GM19240 (cell line): ENCODE results near the gene GRIP1.

Experiments
- DNase-seq: peaks from one replicate; pipeline ENCODE4 v3.0.0; 2011; ENCODE audit warnings: low spot score; ENCODE audit not compliant: insufficient read length

GRIP1 gene

DNA sequence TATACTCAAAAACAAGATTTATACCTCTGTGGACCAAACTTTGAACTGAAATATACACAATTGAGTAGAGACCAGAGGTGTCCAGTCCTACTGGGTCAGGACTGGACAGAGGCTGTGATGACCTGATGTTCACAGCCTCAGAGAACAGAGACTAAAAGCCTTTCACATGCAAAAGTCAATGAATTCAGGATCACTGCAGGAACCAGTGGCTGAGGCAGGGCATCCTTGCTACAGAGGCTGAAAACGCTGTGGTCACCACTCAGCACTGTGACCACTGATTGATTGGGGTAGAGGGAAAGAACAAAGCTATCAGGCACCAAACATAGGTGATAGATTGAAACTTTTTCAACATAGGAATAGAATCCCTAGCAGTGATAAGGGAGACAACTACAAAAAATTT, 25.1 kb downstream of the GRIP1 start:
- DNase-seq: no peak

DNA sequence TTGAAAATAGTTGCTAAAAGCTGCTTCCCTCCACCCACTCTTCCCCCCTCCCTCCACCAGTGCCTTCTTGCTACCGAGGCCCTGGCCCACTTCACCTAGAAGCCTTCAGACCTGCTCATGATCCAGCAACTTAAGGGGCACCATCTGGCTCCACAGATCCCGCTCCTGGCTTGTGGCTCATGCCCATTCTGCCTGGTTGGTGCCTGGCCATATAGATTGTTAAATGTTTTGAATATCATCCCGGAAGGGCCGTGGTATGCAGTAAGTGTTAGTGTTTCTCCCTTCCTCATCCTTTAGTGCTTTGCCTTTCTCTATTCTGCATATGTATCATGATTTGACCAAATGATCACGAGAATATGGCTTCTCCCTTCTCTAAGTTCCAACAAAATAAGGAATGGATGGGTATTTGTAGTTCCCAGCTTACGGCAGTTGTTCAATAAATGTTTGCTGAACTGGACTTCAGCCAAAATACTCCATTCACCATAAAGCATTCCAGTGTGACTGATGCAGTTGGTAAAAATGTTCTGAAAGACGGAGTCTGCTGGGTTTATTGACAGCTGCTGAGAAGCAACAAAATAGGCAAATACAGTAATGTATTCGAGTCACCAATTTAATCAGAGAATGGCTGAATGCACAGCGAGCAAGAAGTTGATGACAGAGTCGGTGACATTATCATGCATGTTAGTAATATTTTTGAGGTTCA, 30.7 kb downstream of the GRIP1 start:
- DNase-seq: no peak

DNA sequence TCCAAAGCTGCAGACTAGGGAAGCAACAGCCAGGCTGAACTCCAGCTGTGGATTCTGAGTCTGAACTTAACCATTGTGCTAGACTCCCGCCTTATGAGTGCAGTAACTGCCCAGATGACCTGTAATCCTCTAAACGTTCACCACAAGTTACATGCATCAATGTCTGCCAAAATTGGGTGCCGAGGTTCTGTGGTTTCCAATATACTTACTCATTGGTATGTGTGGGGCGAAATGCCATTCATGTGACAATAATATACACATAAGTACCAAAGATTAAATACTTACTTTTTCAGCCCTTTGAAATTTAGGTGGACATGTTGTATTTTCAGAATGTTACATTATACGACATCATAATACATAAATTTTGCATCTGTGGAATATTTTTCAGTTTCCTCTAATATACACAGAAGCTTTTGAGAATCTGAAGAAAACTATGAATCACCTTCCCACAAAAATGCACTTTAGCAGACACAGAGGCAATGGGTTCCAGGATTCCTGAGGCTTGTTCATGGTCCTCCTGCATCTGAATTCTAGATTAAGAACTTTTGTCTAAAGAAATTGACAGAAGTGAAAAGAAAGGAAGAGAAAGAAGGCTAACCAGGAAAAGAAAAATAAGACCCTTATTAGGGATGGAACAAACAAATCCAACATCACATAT, 31.7 kb downstream of the GRIP1 start:
- DNase-seq: no peak

DNA sequence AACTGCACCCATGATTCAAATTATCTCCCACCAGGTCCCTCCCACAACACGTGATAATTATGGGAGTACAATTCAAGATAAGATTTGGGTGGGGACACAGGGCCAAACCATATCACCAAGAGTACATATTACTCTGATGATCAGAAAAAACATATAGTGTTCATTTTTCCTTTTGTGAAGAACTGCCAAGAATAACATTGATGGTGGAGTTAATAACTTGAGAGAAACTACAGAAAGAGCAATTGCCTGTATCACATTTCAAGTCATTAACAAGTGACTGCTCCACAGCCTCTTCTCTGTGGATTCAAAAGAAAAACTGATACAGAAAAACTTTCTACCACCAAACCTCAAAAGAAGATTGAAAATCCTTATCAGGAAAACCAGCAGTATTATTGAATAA, 34.7 kb downstream of the GRIP1 start:
- no peak for DNase-seq

DNA sequence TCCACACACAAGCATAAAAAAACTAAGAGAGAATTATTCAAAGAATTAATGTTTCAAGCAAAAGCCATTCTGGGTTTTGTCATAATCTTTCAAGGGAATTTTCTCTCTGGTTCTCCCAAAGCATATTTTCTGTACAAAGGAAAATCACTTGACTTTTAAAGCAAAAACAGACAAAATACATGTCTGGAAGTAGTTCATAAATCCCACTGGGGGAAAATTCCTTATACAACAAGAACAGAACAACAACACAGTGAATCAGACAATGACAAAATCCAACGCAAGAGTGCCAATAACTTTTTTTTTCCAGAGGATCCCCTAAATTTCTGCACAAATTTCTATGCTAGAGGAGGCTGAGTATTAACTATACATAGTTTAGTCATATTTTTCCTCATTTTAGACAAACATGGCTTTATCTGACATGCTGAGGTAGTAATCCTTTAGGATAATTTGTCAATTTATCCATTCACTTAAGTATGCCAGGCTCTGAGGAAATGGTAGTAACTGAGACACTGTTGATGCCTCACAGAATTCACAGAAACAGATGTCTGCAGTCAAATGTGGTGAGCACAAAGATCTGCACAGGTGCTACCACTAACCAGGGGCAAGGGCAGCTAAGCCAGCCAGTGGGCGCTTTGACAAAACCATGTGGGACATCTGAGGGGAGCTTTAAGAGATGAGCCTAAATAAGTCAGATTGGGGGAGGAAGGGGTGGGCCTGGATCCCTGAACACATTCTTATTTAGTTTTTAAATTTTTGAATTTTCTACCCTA, 38.0 kb downstream of the GRIP1 start:
- no peak for DNase-seq

DNA sequence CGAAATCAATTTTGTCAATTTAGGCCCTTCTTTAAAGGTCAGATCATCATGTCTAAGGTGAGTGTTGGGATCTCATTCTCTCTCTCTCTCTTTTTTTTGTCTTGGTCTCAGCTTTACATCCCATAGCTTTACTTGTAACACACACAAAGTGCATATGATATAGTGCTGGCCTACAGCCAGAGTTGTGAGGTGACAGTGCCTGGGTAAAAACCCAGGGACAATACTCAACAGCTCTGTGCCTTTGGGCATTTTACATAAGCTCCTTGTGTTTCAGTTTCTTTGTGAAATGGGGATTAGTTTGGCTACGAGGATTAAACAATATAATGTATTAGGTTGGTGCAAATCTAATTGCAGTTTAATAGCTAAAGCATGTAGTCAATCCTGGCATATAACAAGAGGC, 40.2 kb downstream of the GRIP1 start:
- DNase-seq: no peak

DNA sequence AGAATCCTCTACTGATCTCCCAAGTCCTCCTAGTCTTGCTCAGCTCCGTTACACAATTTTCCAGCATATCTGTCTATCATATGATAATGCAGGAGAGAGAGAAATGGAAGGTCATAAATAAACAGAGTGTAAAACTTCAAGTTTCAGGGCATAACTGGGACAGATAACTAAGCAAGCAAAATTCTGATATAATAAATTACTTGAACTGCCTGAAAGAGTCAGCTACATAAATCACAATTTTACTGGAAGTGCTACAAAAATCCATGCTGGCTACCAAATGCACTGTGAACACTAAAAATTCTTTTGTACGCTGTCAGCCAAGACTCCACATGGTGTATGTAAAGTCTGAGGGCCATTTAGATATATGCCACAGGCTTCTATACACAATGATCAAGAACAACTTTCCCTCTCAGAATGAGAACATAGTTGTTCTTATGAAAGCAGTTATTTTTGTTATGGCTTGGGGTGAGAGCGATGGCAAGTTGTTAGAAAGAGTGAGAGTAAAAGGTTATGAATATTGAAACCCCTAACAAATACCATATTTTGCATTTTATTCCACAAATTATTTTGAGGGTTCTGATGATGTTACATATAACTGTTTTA, 41.1 kb downstream of the GRIP1 start:
- no peak for DNase-seq

DNA sequence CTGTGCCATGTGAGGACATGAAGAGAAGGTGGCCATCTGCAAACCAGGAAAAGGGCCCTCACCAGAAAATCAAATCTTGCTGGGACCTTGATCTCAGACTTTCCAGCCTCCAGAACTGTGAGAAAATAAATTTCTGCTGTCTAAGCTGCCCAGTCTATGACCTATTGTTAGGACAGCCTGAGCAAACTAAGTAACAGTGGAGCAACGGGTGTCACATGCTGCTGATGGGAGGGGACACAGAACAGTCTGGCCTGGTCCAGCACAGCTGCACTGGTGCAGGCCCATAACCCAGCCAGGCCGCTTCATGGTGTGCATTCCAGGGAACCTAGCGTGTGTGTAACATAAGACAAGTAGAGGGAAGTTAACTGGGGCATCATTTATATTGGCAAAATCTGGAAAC, 42.1 kb downstream of the GRIP1 start:
- no peak for DNase-seq

DNA sequence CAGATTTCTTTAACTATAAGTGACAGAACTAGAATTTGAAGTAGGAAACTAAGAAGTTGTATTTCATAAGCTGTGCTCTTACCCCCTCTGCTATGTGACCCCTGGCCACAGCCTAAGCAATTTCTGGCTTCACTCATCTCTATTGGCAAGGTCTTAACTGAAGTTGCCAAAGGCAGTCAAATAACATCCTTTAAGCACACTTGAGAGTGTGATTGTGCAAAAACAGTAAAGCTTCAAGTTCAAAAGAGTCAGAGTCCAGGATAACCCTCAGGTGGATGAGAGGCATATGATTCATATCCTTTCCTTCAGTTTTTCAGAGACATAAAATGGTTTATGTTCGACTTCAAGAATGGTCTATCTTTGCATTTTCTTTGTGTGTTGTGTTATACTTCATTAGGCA, 45.2 kb downstream of the GRIP1 start:
- DNase-seq: no peak

DNA sequence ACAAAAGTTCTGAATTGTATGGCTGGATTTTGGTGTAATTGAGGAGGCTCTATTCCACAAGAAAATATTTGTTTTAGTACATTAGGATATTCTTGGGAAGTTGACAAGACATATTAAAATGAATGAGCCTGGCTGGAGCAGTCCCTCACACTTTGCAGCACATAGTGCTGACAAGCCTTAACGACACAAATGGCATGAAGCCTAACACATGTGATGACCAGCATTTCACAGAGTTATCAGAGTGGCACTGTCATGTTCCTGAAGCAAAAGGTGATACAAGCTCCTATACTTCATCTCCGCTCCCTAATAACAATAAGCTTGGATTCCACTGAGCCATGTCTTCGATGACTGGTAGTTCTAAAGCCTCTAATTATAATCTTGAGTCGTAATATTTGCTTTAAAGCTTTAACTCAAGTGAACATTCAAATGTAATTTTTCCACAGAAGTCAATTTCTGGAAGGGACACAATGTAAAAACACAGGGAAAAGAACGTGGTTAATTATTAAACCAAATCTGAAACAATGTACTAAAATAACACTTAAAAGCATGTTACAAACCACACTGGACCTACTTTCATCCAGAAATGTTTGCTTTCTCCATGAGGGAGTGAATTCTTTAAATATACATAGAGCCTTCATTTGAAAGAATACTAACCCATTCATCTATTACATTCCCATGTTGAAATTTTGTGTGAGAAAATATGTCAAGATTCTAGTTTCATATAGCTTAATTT, 49.6 kb downstream of the GRIP1 start:
- DNase-seq: no peak

DNA sequence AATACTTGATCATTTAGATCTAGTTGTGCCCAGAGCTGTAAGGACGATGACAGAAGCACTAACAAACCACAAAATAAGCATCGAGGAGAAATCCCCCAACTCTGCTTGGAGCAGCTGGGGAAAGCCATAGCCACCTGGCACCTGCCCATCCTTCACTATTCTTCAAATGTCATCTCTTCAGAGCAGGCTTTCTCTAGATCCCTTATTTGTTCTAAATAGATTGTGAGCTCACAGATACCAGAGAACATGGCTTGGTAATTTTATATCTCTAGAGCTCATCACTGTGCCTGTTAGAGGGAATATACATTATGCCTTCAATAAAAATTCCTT, 50.9 kb downstream of the GRIP1 start:
- DNase-seq: no peak

DNA sequence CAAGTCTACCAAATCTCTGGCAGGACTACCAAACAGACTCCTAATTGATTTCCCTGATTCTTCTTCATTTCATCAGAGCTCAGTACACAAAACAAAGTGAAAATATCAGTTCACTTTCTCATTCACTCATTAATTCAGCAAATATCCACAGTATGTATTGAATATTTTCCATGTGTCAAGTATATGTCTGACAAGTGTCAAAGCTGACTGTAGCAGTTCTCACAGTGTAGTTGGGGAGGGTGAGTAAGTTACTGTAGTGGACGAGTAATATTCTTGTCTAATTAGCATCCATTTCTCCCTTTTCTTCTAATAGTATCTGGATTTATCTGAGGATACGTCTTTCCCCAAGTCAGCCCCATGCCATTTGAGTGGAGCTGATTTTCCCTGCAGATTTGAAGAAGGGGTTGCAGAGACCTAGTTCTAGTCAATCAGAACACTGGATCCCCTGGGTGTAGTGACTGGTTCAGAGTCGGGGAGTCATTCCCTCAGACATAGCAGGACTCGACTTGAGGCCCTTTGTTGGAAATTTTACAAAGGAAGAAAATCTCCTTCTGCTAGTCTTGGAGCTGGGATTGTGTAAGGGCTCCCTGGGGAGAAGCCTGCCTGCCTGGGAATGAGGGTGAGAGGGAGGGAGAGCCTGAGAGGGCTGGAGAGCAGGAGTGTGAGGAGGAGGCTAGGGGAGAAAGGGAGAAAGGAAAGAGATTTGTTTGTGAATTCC, 51.4 kb downstream of the GRIP1 start:
- DNase-seq: no peak

DNA sequence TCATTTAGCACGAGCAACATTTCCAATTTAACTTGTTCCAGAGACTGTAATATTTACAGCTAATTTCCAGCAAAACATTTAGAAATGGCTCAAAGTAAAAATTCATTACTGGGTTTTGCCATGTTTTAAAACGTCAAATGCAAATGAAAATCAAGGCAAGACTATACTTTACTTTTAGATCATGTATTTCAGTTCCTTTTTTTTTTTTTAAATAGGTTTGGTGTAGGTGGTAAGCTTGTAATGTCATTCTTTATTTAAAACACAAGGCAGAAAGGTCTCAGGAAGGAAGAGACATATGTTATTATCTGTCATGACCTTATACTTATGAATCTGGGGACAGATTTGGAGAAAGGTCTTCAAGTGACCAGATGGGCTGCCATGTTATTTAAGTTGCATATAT, 54.1 kb downstream of the GRIP1 start:
- no peak for DNase-seq

DNA sequence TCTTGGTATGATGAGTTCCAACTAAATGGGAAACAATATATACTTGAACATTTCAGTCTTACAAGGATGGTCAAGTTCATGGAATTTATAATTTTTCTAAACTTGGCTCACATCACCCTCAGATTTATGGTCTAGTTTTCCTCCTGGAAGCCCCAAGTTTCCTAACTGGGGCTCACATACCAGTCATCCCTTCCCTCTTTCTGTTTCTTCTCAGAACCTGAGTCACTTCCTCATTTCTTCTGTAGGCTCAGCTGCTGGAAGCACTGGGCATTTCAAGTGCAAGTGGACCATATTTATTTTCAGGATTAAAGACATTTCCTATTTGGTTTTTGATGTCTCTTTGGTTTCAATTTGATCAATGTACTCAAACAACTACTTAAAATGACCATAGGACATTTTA, 55.4 kb downstream of the GRIP1 start:
- no peak for DNase-seq

DNA sequence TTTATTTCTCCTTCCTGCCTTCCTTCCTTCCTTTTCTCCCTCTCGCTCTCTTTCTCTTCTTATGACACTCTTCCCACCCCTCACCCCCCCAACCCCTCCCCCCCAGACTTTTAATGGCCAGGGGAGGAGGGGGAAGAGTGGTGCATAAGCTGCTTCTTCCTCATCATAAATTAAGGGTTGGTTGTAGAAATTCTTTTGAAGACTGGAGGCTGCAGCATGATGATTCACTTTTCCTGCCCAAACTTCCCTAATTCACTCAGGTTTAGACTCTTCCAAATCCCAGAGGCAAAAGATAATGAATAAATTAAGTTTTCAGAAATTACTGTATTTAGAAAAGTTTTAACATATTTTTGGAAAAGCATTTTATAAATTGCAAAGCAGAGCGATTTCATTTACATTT, 58.2 kb downstream of the GRIP1 start:
- no peak for DNase-seq

DNA sequence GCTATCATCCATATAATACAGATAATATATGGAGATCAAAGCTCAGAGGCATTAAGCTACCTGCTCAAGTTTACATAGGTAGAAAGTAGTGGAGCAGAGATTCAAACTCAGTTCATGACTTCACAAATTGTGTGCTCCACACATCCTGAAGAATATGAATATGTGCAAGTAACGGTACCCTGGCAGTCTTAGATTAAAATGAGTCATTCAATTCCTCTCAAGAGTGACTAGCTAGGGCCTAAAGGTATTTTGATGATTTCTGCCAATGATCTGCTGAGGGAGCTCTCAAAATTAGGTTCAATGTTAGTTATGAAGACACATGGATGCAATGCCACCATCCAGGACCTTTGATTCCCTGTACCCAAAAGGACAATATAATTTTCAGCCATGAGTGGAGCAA, 58.9 kb downstream of the GRIP1 start:
- DNase-seq: no peak

DNA sequence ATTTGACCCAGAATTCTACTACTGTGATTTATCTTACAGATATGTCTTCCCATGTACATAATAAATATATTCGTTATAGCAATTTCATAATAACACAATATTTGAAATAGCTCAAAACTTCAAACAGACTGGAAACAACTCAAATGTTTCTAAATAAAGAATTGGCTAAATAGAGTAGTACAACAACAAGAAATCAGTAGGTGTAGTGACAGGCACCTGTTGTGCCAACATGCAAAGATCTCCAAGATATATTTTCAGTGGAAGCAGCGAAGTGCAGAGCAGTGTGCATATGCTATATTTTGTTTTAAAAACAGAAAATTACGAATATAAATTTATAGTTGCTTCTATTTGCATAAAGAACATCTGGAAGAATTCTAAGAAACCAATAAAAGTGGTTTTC, 60.9 kb downstream of the GRIP1 start:
- DNase-seq: no peak

DNA sequence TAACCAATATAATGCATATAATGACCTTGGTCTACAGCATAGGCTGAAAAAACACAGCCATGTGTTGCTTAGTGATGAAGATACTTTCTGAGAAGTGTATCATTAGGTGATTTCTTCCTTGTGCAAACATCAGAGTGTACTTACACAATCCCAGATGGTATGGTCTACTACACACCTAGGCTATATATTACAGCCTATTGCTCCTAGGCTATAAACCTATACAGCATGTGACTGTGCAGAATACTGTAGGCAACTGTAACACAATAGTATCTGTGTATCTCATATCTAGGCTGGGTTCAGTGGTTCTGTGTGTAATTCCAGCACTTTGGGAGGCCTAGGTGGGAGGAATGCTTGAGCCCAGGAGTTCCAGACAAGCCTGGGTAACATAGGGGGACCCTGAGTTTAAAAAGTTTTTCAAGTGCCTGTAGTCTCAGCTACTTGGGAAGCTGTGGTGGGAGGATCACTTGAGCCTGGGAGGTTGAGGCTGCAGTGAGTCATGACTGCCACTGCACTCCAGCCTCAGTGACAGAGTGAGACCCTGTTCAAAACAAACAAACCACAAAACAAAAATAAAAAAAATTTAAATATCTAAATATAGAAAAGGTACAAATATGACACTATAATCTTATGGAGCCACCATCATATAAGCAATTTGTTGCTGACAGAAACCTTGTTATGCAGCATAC, 66.6 kb downstream of the GRIP1 start:
- DNase-seq: no peak

DNA sequence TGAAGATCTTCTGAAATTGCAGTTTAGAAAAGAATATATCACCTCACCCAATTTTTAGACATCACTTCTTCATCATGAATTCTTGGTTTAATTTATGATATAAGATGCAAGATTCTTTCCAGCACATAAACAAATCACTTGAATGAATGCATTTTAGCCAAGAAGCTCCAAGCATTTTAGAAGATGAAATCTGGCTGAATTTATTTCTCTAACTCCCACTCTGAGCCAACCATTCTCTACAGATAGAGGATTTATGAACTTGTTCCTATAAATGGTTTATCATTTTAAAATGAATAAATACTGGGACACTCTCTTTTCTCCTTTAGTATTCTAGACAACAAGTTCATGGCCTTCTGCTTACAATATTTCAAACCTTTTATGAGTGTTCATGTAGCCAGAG, 71.7 kb downstream of the GRIP1 start:
- DNase-seq: no peak

DNA sequence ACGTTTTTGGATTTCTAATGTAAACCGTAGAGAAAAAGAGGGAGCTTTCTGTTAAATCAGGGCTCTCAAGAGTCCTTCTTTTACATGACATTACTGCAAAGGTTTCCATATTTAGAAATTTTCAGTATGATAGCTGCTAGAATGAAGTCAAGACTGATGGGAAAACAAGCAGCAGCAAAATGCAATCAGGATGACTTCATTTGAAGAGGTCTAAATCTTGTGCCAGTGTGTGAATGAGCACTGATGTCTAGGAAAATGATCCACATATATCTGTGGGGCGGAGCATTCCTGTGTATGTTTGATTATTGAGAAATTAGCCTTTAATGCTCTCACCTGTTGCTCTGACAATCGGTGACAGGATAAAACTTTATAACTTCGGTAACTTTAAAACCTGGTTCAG, 73.6 kb downstream of the GRIP1 start:
- no peak for DNase-seq
